GM12878 (cell line): ENCODE results near the gene HSD17B14. TPM values are rescaled to one million over a fixed set of nuclear protein-coding genes. Genes with fewer than 3 reads are reported as not detected.

Experiments used
- ATAC-seq: fragments of 200-7000 bp; cut with Tn5 transposase; 3 replicates; pipeline ENCODE4 v1.9.1; 2020; ENCODE audit warnings: mild to moderate bottlenecking, moderate library complexity
- BruUV-seq: library from RNA; stranded (reverse); fragments of 400-500 nt; replicated peaks from 2 replicates; lab custom pipeline; 2021; lab: Mats Ljungman, UMichigan
- CTCF ChIA-PET: fragments of 300-600 bp; sonication (Branson Sonifier 250); formaldehyde crosslinking; extraction: SDS; loops from one replicate; lab custom pipeline; 2021; ENCODE audit warnings: inconsistent platforms; lab: Yijun Ruan, JAX
- POLR2A ChIA-PET: fragments of 350-600 bp; formaldehyde crosslinking; extraction: SDS; loops from one replicate; lab custom pipeline; 2021; ENCODE audit warnings: inconsistent platforms; lab: Charles Lee
- RAD21 ChIA-PET: fragments of 300-600 bp; sonication (Branson Sonifier 250); formaldehyde crosslinking; loops from one replicate; lab custom pipeline; 2023; ENCODE audit warnings: antibody characterized with exemption; ENCODE audit not compliant: unreplicated experiment; lab: Charles Lee
- SMC1A ChIA-PET: fragments of 300-600 bp; sonication (Branson Sonifier 250); formaldehyde crosslinking; loops from one replicate; lab custom pipeline; 2023; ENCODE audit not compliant: unreplicated experiment, uncharacterized antibody; lab: Charles Lee
- DNase-seq: peaks from one replicate; pipeline ENCODE4 v3.0.0-alpha.2; 2011; ENCODE audit warnings: low read depth, low spot score
- FAIRE-seq: peaks from 3 replicates; lab custom pipeline; 2011; peaks lifted over from hg19 to GRCh38; lab: Jason Lieb, UNC
- H2AFZ ChIP-seq: 2 replicates; pipeline ENCODE4 v1.6.0; 2011; ENCODE audit warnings: low read depth, low read length, control low read depth; ENCODE audit not compliant: control insufficient read depth
- H3K27ac ChIP-seq: 2 replicates; pipeline ENCODE4 v1.5.1; 2011; ENCODE audit warnings: control low read depth; ENCODE audit not compliant: control insufficient read depth, insufficient read depth
- H3K27me3 ChIP-seq, 2 experiments: replicated peaks in 1 of 2; 2 replicates each; pipeline versions ENCODE4 v1.6.0 to v1.6.1; 2011; ENCODE audit warnings: low read length in 1 of 2; ENCODE audit not compliant: control insufficient read depth in 2 of 2, insufficient read depth in 2 of 2
- H3K36me3 ChIP-seq, 2 experiments: 2 replicates each; pipeline ENCODE4 v1.5.1; 2011; ENCODE audit warnings: low read length in 1 of 2; ENCODE audit not compliant: control insufficient read depth in 2 of 2, insufficient read depth in 2 of 2
- H3K4me1 ChIP-seq: 2 replicates; pipeline ENCODE4 v1.6.1; 2011; ENCODE audit warnings: mild to moderate bottlenecking, low read length, moderate library complexity, mixed read lengths; ENCODE audit not compliant: control insufficient read depth, insufficient read depth
- H3K4me2 ChIP-seq: 2 replicates; pipeline ENCODE4 v1.6.0; 2011; ENCODE audit warnings: control low read depth; ENCODE audit not compliant: control insufficient read depth, insufficient read depth
- H3K4me3 ChIP-seq: fragments of 200-600 bp; sonication (generic); 2 replicates; pipeline ENCODE4 v1.5.1; 2016
- H3K79me2 ChIP-seq: 2 replicates; pipeline ENCODE4 v1.6.0; 2011; ENCODE audit warnings: low read length; ENCODE audit not compliant: control insufficient read depth, insufficient read depth
- H3K9ac ChIP-seq: 2 replicates; pipeline ENCODE4 v1.8.0; 2011; ENCODE audit warnings: low read length, control low read depth, mixed read lengths; ENCODE audit not compliant: control insufficient read depth, insufficient read depth
- H3K9me3 ChIP-seq: replicated peaks from 3 replicates; pipeline ENCODE4 v1.5.1; 2011; ENCODE audit warnings: mild to moderate bottlenecking, low read length; ENCODE audit not compliant: control insufficient read depth, insufficient read depth
- H4K20me1 ChIP-seq: 2 replicates; pipeline ENCODE4 v1.6.0; 2011; ENCODE audit not compliant: control insufficient read depth, insufficient read depth
- DPF2 ChIP-seq: fragments of 450-650 bp; IDR thresholded peaks from 2 replicates; pipeline ENCODE4 v1.6.1; 2017; ENCODE audit warnings: mild to moderate bottlenecking
- EZH2 ChIP-seq: IDR thresholded peaks from 2 replicates; pipeline ENCODE4 v1.6.1; 2012; ENCODE audit warnings: low read depth, mild to moderate bottlenecking, control low read depth, inconsistent platforms, low read length, borderline replicate concordance; ENCODE audit not compliant: control insufficient read depth
- POLR2A ChIP-seq: IDR thresholded peaks from 2 replicates; pipeline ENCODE4 v1.6.1; 2011; ENCODE audit warnings: low read depth, mild to moderate bottlenecking, low read length
- POLR2AphosphoS2 ChIP-seq: IDR thresholded peaks from 2 replicates; pipeline ENCODE4 v1.6.1; 2011; ENCODE audit warnings: low read depth, mild to moderate bottlenecking, low read length, improper control_type of control experiment, moderate library complexity
- POLR2AphosphoS5 ChIP-seq: IDR thresholded peaks from 2 replicates; pipeline ENCODE4 v1.6.1; 2011; ENCODE audit warnings: mild to moderate bottlenecking, low read length, inconsistent platforms
- SMAD5 ChIP-seq: IDR thresholded peaks from 2 replicates; pipeline ENCODE4 v1.6.1; 2016; ENCODE audit warnings: antibody characterized with exemption, low read depth
- SRF ChIP-seq, 2 experiments: IDR thresholded peaks; 2 replicates each; pipeline ENCODE4 v1.6.1; 2011; ENCODE audit warnings: low read depth in 2 of 2, low read length in 2 of 2, mild to moderate bottlenecking in 1 of 2, moderate library complexity in 1 of 2
- ZBED1 ChIP-seq: IDR thresholded peaks from 2 replicates; pipeline ENCODE4 v1.6.1; 2016; ENCODE audit warnings: borderline replicate concordance
- WGBS: methylation state at CpG from one replicate; pipeline ENCODE4 v1.1.6; 2016; ENCODE audit warnings: low lambda C conversion rate; ENCODE audit not compliant: insufficient replicate concordance, insufficient coverage; ENCODE audit errors: missing lambda C conversion rate; 5-methylcytosine and 5-hydroxymethylcytosine counted together
- in situ Hi-C: fragments of 300-500 bp; cut with MboI; formaldehyde crosslinking; loops from 9 replicates; pipeline ENCODE4 v1.14.3; 2018; ENCODE audit warnings: mixed read lengths
- intact Hi-C: fragments of 100-400 bp; cut with micrococcal nuclease; formaldehyde crosslinking; loops from one replicate; pipeline ENCODE4 v1.14.2; 2022; ENCODE audit not compliant: unreplicated experiment
- polyA plus RNA-seq, 11 experiments: library from polyadenylated mRNA; depleted of rRNA in 4 of 11; unstranded in 6 of 11; stranded (reverse) in 5 of 11; fragments of >200 nt; fragmentation: Nextera tagmentation in 4 of 11; fragmentation: Illumina TruSeq in 1 of 11; extraction: Ambion mirVana in 4 of 11; extraction: Trizol in 1 of 11; gene quantifications; 1 replicate in 1 of 11; 2 replicates in 10 of 11; pipeline versions ENCODE4 v1.2.1 to v1.2.3, GENCODE V29; 2011 to 2016; ENCODE audit warnings: inconsistent platforms in 2 of 11, missing spikeins in 2 of 11, low read depth in 1 of 11
- total RNA-seq, 4 experiments: library from RNA; depleted of rRNA in 3 of 4; stranded (reverse); fragments of >200 nt in 3 of 4; fragmentation: Illumina TruSeq in 1 of 4; extraction: Trizol in 1 of 4; gene quantifications; 2 replicates each; pipeline versions ENCODE4 v1.2.1 to v1.2.3, GENCODE V29; 2013 to 2021

HSD17B14 gene
- total and polyA plus RNA-seq, 10 of the 15 experiments (the other 5 are each of a cell fraction or from before 2014, with no cell fraction given), result 0.21 to 4.1 (median 0.61) TPM

DNA sequence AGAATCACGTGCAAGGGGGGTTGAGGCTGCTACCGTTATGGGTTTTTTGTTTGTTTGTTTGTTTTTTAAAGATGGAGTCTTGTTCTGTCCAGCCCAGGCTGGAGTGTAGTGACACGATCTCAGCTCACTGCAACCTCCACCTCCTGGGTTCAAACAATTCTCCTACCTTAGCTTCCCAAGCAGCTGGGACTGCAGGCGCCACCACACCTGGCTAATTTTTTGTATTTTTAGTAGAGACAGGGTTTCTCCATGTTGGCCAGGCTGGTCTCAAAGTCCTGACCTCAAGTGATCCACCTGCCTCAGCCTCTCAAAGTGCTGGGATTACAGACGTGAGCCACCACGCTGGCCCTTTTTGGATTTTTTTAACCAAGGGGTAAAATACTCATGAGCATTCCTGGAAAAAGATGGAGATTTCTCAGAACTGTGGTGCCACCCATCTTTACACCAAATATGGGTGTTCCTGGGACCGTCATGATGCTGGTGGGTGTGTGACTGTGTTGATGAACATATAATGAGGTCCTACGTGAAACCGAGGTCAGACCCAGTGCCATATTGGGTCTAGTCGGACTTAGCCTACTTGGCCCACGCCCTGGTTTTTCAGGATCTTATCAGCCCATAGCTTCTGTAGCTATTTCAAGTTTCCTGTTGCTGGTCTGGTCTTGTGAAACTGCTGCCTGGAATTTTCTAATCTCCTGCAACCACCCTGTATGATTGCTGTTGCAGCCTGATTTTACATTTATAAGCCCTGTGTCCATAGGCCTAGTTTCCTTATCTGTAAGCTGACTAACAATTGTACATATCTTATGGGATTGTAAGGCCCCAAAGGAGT is 42.1 kb upstream of the HSD17B14 start:
- Histone ChIP-seq H3K27ac (no peak overlapping the region), H3K9me3 (peaks cover 7% of the 10 kb centered on the region; the same call in 2 of the 3 replicates), H3K36me3 (peaks cover 1 to 10% of the 10 kb centered on the region in 2 experiments; a peak in 2 of 4 replicates), H3K79me2 (peaks cover 37% of the 10 kb centered on the region), H3K4me2 (no peak overlapping the region; the same call in 1 of the 2 replicates), H2AFZ (no peak overlapping the region), H3K27me3 (no peaks in the 10 kb centered on the region), H4K20me1 (no peaks in the 10 kb centered on the region), H3K4me3 (no peak overlapping the region), H3K9ac (no peak overlapping the region), H3K4me1 (peaks cover 17% of the 10 kb centered on the region)
- FAIRE-seq (no peak), DNase-seq (no peak), ATAC-seq (no peak)
- in situ Hi-C loops, result no loop called here
- SMC1A ChIA-PET, result interaction anchor here (1.0 to 4.5 kb wide), 2 partner anchors 8 to 23 kb away, joined by 3 to 19 read pairs; no protein-coding TSS in a partner anchor
- CTCF ChIA-PET, result interaction anchor here (0.6 to 2.1 kb wide), 2 partner anchors 69 to 87 kb away, joined by 3 to 4 read pairs; partner anchors contain the start of gene FTL
- TF ChIP-seq SMAD5 (peak; percentile 46; the same call in 1 of the 2 replicates), POLR2AphosphoS2 (peak; percentile 65), POLR2AphosphoS5 (peak; percentile 77), EZH2 (no peak), DPF2 (no peak), ZBED1 (no peak), POLR2A (peak; percentile 54), SRF (IDR thresholded peaks at IDR 0.05; ENCODE audit: low read depth in 2 of 2, low read length in 2 of 2) (0 out of 4 replicates have a peak, but pooled peaks of 1 of the 2 experiments have one; percentile 8)
- BruUV-seq, result no TSS peak
- RAD21 ChIA-PET, result no interaction called here
- POLR2A ChIA-PET, result interaction anchor here (0.9 to 6.7 kb wide), 2 partner anchors 8 to 703 kb away, joined by 3 to 55 read pairs; partner anchors contain the start of gene PRRG2
- WGBS, result 83% methylated on average over 11 of the region's 11 CpGs
- intact Hi-C loops, result no loop called here
